Activated naive CD4-positive, alpha-beta T cell treated with anti-CD3 and anti-CD28 coated beads for 36 hours (primary cell): ENCODE results near the gene KIF19. TPM values are rescaled to one million over a fixed set of nuclear protein-coding genes. Genes with fewer than 3 reads are reported as not detected.

Experiments used
- CTCF ChIA-PET: fragments of 350-600 bp; sonication (Branson Sonifier 250); formaldehyde crosslinking; loops from one replicate; lab custom pipeline; 2021; ENCODE audit warnings: antibody characterized with exemption; lab: Charles Lee
- DNase-seq: peaks from one replicate; pipeline ENCODE4 v3.0.0-alpha.2; 2020
- H3K27ac Mint-ChIP-seq: one replicate; pipeline ENCODE4 v1.8.0; 2021; ENCODE audit warnings: mild to moderate bottlenecking, mixed read lengths
- H3K27me3 Mint-ChIP-seq: one replicate; pipeline ENCODE4 v1.8.0; 2021; ENCODE audit warnings: low read depth, mixed read lengths
- H3K36me3 Mint-ChIP-seq: one replicate; pipeline ENCODE4 v1.8.0; 2021; ENCODE audit warnings: low read depth, mixed read lengths
- H3K4me1 Mint-ChIP-seq: one replicate; pipeline ENCODE4 v1.8.0; 2021; ENCODE audit warnings: low read depth, mixed read lengths
- H3K4me3 Mint-ChIP-seq: one replicate; pipeline ENCODE4 v1.8.0; 2021; ENCODE audit warnings: mild to moderate bottlenecking, moderate library complexity, mixed read lengths
- H3K9me3 Mint-ChIP-seq: one replicate; pipeline ENCODE4 v1.8.0; 2021; ENCODE audit warnings: mixed read lengths
- intact Hi-C: fragments of 100-400 bp; cut with micrococcal nuclease; formaldehyde crosslinking; loops from one replicate; pipeline ENCODE4 v1.15.1; 2023
- total RNA-seq, 2 experiments: library from RNA; stranded (reverse); gene quantifications; one replicate each; pipeline ENCODE4 v1.2.3, GENCODE V29; 2021

Gene KIF19
- total RNA-seq, 2 experiments from 2014 or later: not detected

DNA sequence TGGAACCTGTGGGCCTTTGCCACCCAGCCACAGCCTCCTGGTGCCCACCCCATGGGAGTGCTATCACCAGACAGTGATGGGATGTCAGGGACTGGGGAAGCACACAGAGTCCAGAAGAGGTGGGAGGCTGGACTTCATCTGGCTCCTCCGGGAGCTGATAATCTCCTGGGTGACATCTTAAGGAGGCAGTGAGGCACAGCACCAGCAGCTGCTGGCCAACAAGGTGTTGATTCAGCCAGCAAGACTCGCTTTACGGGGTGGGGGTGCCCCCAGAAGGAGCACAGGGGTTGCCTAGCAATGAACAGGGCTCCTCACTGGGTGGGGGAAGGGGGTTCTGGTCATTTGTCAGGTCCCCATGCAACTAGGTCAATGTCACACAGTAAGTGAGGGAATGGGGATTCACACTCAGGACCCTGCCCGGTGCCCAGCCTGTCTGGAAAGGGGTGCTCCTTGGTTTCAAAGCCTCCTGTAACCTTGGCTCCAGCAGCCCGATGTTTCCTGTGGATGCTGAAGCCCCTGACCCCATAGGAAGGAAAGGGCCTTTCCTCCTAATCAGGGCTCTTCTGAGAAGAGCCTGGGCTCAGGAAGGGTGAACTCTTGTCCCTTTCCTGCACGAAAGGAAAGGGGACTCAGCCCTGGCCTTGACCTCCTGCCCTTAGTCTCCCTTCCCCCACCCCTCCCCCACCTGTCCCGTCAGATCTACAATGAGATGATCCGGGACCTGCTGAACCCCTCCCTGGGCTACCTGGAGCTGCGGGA is 17.7 kb downstream of the KIF19 start:
- CTCF ChIA-PET: no interaction called here
- no peak overlapping the region for H3K4me3 Mint-ChIP-seq
- no peak for DNase-seq
- H3K9me3 Mint-ChIP-seq: no peaks in the 10 kb centered on the region
- peaks cover 5% of the 10 kb centered on the region for H3K27me3 Mint-ChIP-seq
- no peaks in the 10 kb centered on the region for H3K4me1 Mint-ChIP-seq
- H3K27ac Mint-ChIP-seq: no peak overlapping the region
- H3K36me3 Mint-ChIP-seq: no peaks in the 10 kb centered on the region
- intact Hi-C loops: no loop called here

- Mint-ChIP-seq H3K4me3 (no peak overlapping the region), H3K27me3 (peaks cover 6% of the 10 kb centered on the region), H3K4me1 (no peaks in the 10 kb centered on the region), H3K36me3 (no peaks in the 10 kb centered on the region), H3K27ac (no peak overlapping the region), H3K9me3 (no peaks in the 10 kb centered on the region)
- CTCF ChIA-PET: interaction anchor here (2.0 kb wide), 1 partner anchor 23 kb away, joined by 5 read pairs; the partner anchor contains the start of gene GPR142
- intact Hi-C loops: no loop called here
- DNase-seq: no peak
These were observed 18.6 kb downstream of the KIF19 start for GRCh38 chr17:74344658-74345057.

DNA sequence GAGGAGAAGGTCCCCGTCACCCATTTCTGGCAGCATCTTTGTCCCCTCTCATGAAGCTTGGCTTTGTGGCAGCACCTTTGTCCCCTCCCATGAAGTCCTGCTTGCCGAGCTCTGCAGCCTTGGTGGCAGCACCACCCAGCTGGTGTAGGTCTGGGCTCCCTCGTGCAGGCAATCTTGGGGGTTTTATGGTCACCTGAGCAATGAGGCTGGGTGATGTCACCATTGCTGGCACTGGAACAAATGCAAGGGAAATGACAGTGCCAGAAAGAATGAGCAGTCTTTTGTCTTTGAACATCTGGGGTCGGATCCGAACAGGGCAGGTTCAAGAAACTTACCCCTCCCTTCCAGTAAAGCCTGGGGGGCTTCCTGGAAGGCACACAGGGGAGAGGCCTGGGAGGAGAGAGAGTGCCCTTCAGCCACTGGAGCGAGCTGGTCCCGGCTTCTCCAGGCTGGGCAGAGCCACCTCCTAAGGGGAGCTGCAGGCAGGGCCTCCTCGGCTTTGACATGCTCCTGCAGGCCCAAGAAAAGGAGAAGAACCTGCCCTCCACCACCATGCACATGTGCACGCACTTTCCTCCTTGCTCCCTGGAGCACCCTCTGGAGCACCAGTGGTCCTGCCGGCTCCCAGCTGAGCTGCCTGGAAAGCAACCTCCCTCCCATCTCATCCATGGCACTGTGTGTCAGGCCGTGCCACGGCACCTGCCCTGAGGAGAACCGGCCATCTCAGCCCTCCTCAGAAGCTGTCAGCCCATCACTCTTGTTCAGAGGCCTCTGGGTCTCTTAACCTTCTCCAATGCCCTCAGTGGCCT is 19.6 kb downstream of the KIF19 start:
- H3K27ac Mint-ChIP-seq: no peak overlapping the region
- CTCF ChIA-PET: interaction anchor here (2.0 kb wide), 1 partner anchor 22 kb away, joined by 5 read pairs; the partner anchor contains the start of gene GPR142
- H3K27me3 Mint-ChIP-seq: peaks cover 7% of the 10 kb centered on the region
- H3K4me3 Mint-ChIP-seq: no peak overlapping the region
- intact Hi-C loops: no loop called here
- H3K36me3 Mint-ChIP-seq: no peaks in the 10 kb centered on the region
- no peak for DNase-seq
- H3K4me1 Mint-ChIP-seq: no peaks in the 10 kb centered on the region
- no peaks in the 10 kb centered on the region for H3K9me3 Mint-ChIP-seq

GRCh38 chr17:74347646-74348045 is 21.6 kb downstream of the KIF19 start:
- intact Hi-C loops: no loop called here
- H3K4me3 Mint-ChIP-seq: no peak overlapping the region
- DNase-seq: no peak
- no peaks in the 10 kb centered on the region for H3K9me3 Mint-ChIP-seq
- no peaks in the 10 kb centered on the region for H3K36me3 Mint-ChIP-seq
- CTCF ChIA-PET: interaction anchor here (0.7 to 1.2 kb wide), 2 partner anchors 12 to 47 kb away, joined by 3 read pairs; no protein-coding TSS in a partner anchor
- no peak overlapping the region for H3K27ac Mint-ChIP-seq
- no peaks in the 10 kb centered on the region for H3K4me1 Mint-ChIP-seq
- H3K27me3 Mint-ChIP-seq: peaks cover 13% of the 10 kb centered on the region

DNA sequence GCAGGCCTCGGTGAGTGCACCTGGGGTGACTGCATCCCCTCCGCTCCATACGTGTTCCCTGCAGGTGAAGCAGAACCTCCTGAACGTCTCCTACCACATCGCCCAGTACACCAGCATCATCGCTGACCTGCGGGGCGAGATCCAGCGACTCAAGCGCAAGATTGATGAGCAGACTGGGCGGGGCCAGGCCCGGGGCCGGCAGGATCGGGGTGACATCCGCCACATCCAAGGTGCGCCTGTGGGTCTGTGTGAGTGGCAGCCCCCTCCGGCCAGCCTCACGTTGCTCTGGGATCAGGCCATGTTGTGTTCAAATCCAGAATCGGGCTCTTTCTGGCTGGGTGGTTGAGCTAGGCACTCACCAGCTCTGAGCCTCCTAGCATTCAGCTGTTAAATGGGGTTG is 23.1 kb downstream of the KIF19 start:
- Mint-ChIP-seq H3K36me3 (no peaks in the 10 kb centered on the region), H3K27ac (no peak overlapping the region), H3K4me1 (peaks cover 2% of the 10 kb centered on the region), H3K4me3 (no peak overlapping the region), H3K9me3 (no peaks in the 10 kb centered on the region), H3K27me3 (peaks cover 26% of the 10 kb centered on the region)
- DNase-seq: no peak
- CTCF ChIA-PET: interaction anchor here (1.9 kb wide), 1 partner anchor 19 kb away, joined by 5 read pairs; no protein-coding TSS in a partner anchor
- intact Hi-C loops: no loop called here

- peaks cover 5% of the 10 kb centered on the region for H3K4me1 Mint-ChIP-seq
- H3K4me3 Mint-ChIP-seq: no peak overlapping the region
- intact Hi-C loops: no loop called here
- DNase-seq: no peak
- CTCF ChIA-PET: interaction anchor here (1.9 kb wide), 1 partner anchor 18 kb away, joined by 5 read pairs; no protein-coding TSS in a partner anchor
- no peaks in the 10 kb centered on the region for H3K9me3 Mint-ChIP-seq
- no peak overlapping the region for H3K27ac Mint-ChIP-seq
- peaks cover 36% of the 10 kb centered on the region for H3K27me3 Mint-ChIP-seq
- H3K36me3 Mint-ChIP-seq: no peaks in the 10 kb centered on the region
These were observed 24.5 kb downstream of the KIF19 start for GRCh38 chr17:74350486-74350885.

- no peaks in the 10 kb centered on the region for H3K9me3 Mint-ChIP-seq
- CTCF ChIA-PET: interaction anchor here (0.7 to 2.8 kb wide), 7 partner anchors 17 to 215 kb away, joined by 3 to 13 read pairs (median 4); partner anchors contain the start of gene GPR142
- H3K4me3 Mint-ChIP-seq: no peak overlapping the region
- peaks cover 5% of the 10 kb centered on the region for H3K4me1 Mint-ChIP-seq
- H3K27me3 Mint-ChIP-seq: peaks cover 38% of the 10 kb centered on the region
- intact Hi-C loops: no loop called here
- no peak overlapping the region for H3K27ac Mint-ChIP-seq
- no peak for DNase-seq
- H3K36me3 Mint-ChIP-seq: no peaks in the 10 kb centered on the region
These were observed 25.7 kb downstream of the KIF19 start for GRCh38 chr17:74351552-74352210.

DNA sequence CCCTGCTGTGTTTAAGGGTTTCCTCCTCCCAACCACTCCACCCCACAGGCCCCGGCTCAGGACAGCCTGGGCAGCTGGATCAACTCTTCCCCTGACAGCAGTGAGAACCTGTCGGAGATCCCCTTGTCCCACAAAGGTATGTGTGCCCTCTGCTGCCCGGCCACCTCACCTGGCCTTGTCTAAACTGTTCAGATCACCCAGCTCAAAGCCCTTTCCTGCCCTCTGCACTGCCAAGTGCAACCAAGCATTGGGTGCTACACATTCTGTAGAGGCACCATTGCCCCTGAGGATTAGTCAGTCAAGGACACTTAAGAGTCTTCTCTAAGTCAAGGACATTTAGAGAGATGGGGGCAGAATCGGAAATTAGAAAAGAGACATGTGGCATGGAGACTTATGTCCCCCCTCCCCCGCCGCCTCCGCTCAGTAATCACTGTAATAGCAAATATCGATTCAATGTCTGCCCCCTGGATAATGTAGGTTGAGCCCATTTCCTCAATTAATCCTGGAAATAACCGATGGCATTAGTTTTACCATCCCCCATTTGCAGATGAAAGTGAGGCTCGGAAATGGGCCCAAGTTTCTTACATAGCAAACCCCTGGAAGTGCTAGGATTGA is 27.5 kb downstream of the KIF19 start:
- H3K36me3 Mint-ChIP-seq: no peaks in the 10 kb centered on the region
- H3K27me3 Mint-ChIP-seq: peaks cover 42% of the 10 kb centered on the region
- no peak for DNase-seq
- peaks cover 6% of the 10 kb centered on the region for H3K4me1 Mint-ChIP-seq
- H3K4me3 Mint-ChIP-seq: no peak overlapping the region
- intact Hi-C loops: loop anchor here (1.0 kb wide), 2 partner anchors 52 to 143 kb away; no protein-coding TSS in a partner anchor
- H3K9me3 Mint-ChIP-seq: no peaks in the 10 kb centered on the region
- CTCF ChIA-PET: interaction anchor here (0.7 to 2.8 kb wide), 2 partner anchors 15 to 18 kb away, joined by 4 to 13 read pairs; partner anchors contain the start of gene GPR142
- no peak overlapping the region for H3K27ac Mint-ChIP-seq

DNA sequence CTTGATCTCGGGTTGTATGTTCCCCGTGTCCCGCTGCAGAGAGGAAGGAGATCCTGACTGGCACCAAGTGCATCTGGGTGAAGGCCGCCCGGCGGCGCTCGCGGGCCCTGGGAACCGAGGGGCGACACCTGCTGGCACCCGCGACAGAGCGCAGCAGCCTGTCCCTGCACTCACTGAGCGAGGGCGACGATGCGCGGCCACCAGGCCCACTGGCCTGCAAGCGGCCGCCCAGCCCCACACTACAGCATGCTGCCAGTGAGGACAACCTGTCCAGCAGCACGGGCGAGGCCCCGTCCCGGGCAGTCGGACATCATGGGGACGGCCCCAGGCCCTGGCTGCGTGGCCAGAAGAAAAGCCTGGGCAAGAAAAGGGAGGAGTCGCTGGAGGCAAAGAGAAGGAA is 28.1 kb downstream of the KIF19 start:
- CTCF ChIA-PET: interaction anchor here (0.6 to 0.7 kb wide), 2 partner anchors 72 to 268 kb away, joined by 3 to 6 read pairs; no protein-coding TSS in a partner anchor

GRCh38 chr17:74354561-74354960 is 28.5 kb downstream of the KIF19 start:
- intact Hi-C loops: loop anchor here (1.0 kb wide), 2 partner anchors 53 to 144 kb away; no protein-coding TSS in a partner anchor
- H3K27me3 Mint-ChIP-seq: peaks cover 45% of the 10 kb centered on the region
- H3K9me3 Mint-ChIP-seq: no peaks in the 10 kb centered on the region
- peaks cover 6% of the 10 kb centered on the region for H3K4me1 Mint-ChIP-seq
- CTCF ChIA-PET: interaction anchor here (0.6 to 1.0 kb wide), 3 partner anchors 11 to 268 kb away, joined by 3 to 6 read pairs (median 3); no protein-coding TSS in a partner anchor
- no peak for DNase-seq
- no peaks in the 10 kb centered on the region for H3K36me3 Mint-ChIP-seq
- H3K4me3 Mint-ChIP-seq: no peak overlapping the region
- H3K27ac Mint-ChIP-seq: no peak overlapping the region

More for the DNA sequence above, 28.1 kb downstream of the KIF19 start:
- intact Hi-C loops: loop anchor here (1.0 kb wide), 2 partner anchors 53 to 144 kb away; no protein-coding TSS in a partner anchor
- peaks cover 6% of the 10 kb centered on the region for H3K4me1 Mint-ChIP-seq
- H3K4me3 Mint-ChIP-seq: no peak overlapping the region
- H3K36me3 Mint-ChIP-seq: no peaks in the 10 kb centered on the region
- no peak overlapping the region for H3K27ac Mint-ChIP-seq
- no peaks in the 10 kb centered on the region for H3K9me3 Mint-ChIP-seq
- peaks cover 44% of the 10 kb centered on the region for H3K27me3 Mint-ChIP-seq
- peak; percentile 79 for DNase-seq

DNA sequence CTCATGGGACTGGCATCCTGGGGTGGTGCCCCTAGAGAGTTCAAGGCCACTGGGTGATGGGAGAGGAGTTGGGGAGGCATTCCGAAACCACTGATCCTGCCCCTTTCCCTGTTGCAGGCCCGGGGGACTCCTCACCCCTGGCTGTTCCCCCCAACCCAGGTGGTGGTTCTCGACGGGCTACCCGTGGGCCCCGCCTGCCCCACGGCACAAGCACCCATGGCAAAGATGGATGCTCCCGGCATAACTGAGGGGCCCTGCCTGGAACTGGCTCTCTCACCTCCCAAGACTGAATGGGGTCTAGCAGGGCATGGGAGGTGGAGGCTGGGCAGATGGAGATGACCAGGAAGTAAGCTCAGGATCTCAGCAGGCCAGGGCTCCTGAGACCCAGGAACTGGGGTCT is 29.0 kb downstream of the KIF19 start:
- H3K36me3 Mint-ChIP-seq: no peaks in the 10 kb centered on the region
- intact Hi-C loops: no loop called here
- H3K9me3 Mint-ChIP-seq: no peaks in the 10 kb centered on the region
- CTCF ChIA-PET: interaction anchor here (0.7 to 2.2 kb wide), 4 partner anchors 10 to 269 kb away, joined by 3 to 5 read pairs (median 4); no protein-coding TSS in a partner anchor
- H3K27ac Mint-ChIP-seq: no peak overlapping the region
- H3K27me3 Mint-ChIP-seq: peaks cover 46% of the 10 kb centered on the region
- peaks cover 6% of the 10 kb centered on the region for H3K4me1 Mint-ChIP-seq
- no peak for DNase-seq
- H3K4me3 Mint-ChIP-seq: no peak overlapping the region
